HG03103 (cell line): ENCODE measurements around the gene FERMT2.

Experiments
- ATAC-seq: cut with Tn5 transposase; IDR thresholded peaks from one replicate; pipeline ENCODE4 v1.9.1; 2021; ENCODE audit warnings: low read depth; ENCODE audit not compliant: unreplicated experiment

The FERMT2 gene, protein sequence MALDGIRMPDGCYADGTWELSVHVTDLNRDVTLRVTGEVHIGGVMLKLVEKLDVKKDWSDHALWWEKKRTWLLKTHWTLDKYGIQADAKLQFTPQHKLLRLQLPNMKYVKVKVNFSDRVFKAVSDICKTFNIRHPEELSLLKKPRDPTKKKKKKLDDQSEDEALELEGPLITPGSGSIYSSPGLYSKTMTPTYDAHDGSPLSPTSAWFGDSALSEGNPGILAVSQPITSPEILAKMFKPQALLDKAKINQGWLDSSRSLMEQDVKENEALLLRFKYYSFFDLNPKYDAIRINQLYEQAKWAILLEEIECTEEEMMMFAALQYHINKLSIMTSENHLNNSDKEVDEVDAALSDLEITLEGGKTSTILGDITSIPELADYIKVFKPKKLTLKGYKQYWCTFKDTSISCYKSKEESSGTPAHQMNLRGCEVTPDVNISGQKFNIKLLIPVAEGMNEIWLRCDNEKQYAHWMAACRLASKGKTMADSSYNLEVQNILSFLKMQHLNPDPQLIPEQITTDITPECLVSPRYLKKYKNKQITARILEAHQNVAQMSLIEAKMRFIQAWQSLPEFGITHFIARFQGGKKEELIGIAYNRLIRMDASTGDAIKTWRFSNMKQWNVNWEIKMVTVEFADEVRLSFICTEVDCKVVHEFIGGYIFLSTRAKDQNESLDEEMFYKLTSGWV

DNA sequence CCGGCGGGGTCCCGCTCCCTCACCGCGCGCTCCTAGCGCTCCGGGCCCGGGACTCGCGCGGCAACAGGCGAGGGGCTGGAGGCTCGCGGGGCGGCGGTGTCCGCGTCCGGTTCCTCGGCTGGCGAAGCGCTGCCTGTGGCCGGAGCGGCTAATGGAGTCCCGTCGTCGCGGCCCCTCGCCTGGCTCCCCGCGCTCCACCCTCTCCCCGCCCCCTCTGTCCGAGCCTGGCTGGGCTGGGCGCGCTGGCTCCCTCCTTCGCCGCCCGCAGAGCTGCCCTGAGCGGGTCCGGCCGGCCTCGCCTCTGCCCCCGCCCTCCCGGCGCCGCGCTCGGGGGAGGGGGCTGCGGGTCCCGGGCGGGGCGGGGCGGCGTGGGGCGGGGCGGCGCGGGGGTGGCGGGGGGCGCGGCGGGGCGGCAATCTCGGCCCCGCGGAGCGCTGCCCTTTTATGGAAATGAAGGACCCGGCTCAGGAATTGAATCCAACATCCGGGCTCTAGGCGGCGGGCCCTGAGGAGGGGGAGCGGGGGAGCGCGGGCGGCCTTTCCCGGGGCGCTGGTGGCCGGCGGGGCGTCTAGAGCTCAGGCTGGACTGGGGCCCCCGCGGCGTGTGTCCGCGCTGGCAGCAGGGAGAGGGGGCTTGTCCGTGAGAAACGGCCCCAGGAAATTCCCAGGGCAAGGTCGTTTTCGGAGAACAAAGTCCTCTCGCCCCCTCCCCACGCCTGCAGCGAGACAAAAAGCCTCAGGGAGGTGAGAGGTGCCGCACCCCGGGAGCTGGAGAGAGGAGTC lies at the start of gene FERMT2:
Gene FERMT2, minus strand, starts transcription at position 153 of the 783 bp plus-strand sequence. CDS start 482 bp downstream, outside the sequence.
- no peak for ATAC-seq

DNA sequence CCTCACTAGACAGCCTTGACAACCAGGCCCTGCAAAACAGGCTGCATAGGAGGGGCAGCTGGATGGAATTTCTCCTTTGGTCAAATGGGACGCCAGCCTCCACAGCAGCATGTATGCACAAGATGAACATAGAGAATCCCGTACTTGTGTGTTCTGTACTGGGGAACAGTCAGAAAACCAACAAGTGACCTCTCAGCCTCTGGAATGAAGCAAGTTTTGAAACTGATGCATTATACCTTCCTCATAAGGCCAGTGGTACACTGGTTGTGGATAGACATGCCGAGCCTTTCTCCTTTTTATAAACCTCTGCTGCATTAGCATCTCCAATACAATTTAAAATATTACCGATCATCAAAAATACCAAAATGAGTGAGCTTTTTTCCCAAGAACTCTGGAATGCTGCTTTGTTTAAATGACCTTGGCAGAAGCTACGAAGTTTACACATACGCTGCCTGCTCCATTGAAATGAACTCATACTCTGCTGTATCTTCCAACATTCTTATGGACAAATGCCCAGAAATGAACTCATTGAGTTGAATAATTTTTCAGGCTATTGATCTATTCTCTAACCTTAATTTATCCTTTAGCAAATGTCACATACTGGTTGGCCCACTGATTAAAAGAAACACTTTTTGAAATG lies 47.6 kb upstream of the FERMT2 start:
- ATAC-seq = no peak

DNA sequence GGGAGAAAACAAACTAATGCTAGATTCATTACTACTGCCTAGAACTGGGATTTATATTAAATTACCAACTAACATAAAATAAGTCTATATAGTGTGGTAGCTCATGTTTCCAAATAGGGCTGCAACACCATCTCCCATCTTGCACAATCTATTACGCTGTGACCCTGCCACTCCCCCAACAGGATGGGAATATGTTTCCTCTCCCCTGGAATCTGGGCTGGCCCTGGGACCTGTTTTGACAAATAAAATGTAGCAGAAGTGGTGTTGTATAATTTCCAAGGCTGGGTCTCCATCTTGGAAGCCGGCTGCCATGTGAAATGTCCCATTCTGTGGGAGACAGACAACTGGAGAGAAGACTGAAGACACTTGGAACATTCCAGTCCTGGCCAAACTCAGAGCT lies 45.6 kb upstream of the FERMT2 start:
- no peak for ATAC-seq

DNA sequence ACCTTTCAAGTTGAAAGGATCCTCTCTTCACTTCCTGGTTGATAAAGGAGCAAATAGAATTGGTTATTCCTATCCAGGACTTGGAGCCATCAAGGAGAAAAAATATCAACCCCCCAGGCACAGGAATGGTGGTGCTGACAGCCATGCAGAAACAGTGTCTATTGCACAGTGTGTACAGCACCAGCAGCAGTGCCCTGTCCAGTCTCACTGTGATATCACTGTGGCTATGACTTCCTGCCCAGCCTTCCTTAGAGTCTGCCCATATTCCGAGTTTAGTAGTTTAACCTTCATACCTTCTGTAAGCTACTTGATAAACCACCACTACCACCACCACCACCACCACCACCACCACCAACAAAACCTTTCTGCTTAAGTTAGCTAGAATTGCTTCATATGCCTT lies 45.1 kb upstream of the FERMT2 start:
- no peak for ATAC-seq

DNA sequence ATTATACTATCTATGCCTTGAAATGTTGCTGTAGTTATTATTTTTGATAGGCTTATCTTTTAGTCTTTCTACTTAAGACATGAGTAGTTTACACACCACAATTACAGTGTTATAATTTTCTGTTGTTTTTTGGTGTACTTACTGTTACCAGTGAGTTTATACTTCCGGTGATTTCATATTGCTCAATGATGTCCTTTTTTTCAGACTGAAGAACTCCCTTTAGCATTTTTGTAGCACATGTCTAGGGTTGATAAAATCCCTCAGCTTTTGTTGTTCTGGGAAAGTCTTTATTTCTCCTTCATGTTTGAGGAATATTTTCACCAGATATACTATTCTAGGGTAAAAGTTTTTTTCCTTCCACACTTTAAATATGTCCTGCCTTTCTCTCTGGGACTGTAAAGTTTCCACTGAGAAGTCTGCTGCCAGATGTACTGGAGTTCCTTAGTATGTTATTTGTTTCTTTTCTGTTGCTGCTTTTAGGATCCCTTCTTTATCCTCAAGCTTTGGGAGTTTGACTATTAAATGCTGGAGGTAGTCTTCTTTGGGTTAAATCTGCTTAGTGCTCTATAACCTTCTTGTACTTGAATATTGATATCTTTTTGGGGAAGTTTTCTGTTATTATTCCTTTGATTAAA lies 41.5 kb upstream of the FERMT2 start:
- no peak for ATAC-seq

DNA sequence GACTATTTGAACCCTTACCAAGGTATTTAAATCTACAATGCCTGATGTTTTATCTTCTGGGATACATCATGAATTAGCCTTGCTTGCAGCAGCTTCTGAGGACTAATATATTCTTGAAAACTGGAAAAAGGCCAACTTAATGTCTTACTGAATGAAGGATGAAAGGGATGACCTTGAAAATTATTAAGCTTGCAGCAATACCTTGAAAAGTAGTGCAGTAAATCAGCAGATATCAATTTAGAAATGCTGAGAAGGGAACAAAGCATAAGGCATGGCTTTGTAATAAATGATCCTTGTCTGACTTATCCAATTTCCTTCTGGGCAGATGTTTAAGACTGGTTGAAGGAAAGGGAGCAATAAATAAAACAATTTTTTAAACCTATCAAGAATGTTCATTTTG lies 37.3 kb upstream of the FERMT2 start:
- ATAC-seq = no peak

DNA sequence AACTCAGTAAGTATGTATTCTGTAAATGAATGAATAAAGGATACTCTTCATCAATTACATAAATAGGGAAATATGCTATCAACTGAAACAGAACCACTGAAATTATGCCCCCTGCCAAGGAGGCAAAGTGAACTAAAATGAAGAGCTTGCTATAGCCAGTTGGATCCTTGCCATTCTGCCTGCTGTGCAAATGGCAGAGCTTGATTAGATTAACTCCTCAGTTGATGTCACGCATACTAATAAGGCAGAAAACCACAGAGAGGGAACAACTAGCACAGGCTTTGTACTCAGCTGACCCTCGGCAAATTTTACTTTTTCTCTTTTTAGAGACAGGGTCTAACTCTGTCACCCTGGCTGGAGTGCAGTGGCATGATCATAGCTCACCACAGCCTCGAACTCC lies 36.7 kb upstream of the FERMT2 start:
- ATAC-seq = no peak

DNA sequence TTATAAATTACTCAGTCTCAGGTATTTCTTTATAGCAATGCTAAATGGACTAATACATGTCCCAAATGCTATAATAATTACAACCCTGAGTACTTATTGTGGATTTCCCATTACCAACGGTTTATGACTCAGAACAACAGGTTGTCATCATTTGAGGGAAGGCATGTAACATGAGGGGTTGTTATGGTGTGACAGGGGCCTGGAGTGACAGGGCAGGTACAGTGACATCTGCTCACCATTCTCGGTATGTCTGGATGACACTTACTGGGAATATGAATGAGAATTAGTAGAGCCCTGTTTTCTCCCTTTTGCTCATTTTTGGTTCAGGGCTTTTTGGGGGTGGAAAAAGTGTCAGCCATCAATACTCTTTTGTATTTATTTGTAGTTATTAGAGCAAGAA lies 36.2 kb upstream of the FERMT2 start:
- no peak for ATAC-seq

DNA sequence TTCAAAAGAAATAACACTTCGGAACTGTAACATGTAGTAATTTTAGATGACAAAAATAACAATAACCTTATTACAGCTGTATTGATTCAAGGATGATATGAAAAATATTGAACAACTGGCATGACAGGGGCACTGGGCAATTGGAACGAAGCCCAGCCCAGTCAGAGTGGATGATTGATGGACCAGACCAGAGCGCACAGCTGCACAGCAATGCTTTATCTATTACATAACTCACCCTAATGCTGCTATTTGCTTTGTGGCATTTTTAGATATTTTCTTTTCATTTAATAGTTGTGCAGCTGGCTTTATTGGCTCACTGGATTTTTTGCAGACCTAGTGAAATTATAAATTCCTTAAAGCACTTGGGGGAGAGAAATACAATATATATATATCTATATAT lies 26.9 kb upstream of the FERMT2 start:
- ATAC-seq = no peak

DNA sequence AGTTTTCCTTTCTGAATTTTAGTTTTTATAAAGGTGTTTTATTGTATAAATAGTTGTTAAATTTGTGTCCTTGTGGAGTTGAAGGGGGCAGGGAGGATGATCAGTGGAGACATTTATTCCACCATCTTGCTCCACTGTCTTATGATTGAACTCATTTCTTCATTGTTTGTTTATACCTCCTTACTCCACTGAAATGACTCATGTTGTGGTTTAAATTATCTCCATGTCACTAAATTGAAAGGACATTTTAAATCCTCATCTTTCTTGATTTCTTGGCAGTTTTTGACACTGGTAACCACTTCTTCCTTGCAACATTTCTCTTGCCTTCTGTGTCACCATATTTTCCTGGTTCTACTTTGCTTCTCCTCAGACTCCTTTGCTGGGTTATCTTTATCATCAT lies 23.6 kb upstream of the FERMT2 start:
- no peak for ATAC-seq

DNA sequence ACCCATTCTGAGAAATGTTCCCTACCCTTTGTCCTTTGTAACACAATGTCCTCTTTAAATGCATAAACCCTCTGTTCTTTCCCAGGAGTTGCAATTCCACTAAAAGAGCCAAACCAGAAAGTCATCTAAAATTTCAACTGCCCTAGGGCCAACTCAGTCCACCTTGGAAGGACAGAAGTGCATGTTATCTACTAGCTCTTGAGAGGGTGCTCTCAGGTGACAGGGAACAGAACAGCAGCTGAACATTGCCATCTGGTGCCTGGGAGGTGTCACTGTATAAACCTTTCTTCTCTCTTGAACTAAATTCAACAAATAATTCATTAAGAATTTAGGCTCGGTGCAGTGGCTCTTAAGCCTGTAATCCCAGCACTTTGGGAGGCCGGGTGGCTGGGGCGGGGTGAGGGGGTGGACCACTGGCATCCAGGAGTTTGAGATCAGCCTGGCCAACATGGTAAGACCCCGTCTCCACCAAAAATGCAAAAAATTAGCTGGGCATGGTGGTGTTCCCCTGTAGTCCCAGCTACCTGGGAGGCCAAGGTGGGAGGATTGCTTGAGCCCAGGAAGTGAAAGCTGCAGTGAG lies 10.3 kb upstream of the FERMT2 start:
- ATAC-seq = peak; percentile 73

DNA sequence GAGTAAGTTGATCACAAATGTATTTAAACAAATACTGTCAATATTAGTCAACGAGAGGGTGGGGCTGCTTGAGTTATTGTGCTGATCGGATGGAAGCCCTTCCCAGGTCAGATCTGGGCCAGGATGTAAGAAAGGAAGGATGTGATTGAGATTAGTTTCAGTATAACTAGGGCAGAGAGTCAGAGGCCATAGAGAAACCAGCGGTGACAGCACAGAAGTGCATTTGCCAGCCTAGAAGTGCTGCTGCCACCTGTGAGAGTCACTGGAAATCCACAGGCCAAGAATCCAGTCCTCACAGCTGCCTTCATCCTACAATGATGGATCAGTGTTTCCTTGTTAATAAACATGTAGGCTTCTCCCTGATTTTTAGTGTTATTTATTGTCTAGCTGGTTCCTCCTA lies 9.8 kb upstream of the FERMT2 start:
- ATAC-seq = no peak

DNA sequence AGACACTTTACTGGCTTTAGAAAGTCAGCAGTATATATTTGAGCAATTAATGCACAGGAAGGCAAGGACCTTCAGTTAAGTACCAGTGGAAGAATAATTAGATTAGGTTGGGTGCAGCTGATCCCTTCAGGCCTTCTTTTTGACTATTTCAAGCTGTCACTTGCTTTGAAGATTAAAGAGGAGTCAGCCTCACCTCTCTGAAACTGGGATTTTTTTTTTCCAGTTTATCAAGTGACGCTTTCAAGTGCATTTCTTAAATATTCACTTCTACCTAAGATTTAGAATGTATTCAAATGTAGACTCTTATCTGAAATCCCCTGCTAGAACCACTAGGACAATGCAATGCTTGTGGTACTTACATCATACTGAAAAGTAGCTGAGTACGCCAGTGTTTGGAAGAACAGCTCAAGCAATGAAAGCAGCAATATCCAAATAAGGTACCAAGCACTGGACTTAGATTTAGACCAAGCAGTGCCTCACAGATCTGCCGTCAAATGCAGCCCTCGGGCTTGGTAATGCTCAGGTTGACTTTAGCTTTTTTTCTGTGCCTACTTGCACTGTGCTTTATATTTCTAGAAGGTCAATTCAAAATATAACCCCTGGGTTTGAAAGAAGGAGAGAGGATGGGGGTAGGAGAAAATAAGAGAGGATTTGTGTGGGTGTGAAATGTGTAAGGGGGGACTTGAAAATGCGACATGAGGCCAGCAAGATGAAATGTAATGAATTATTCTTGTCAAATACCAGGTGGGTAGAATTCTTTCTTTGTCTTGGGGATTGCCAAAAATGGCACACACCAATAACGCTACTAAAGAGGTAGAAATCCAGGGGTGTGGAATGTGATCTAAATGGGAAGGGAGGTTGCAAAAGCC lies 3.7 kb upstream of the FERMT2 start:
- ATAC-seq = no peak

DNA sequence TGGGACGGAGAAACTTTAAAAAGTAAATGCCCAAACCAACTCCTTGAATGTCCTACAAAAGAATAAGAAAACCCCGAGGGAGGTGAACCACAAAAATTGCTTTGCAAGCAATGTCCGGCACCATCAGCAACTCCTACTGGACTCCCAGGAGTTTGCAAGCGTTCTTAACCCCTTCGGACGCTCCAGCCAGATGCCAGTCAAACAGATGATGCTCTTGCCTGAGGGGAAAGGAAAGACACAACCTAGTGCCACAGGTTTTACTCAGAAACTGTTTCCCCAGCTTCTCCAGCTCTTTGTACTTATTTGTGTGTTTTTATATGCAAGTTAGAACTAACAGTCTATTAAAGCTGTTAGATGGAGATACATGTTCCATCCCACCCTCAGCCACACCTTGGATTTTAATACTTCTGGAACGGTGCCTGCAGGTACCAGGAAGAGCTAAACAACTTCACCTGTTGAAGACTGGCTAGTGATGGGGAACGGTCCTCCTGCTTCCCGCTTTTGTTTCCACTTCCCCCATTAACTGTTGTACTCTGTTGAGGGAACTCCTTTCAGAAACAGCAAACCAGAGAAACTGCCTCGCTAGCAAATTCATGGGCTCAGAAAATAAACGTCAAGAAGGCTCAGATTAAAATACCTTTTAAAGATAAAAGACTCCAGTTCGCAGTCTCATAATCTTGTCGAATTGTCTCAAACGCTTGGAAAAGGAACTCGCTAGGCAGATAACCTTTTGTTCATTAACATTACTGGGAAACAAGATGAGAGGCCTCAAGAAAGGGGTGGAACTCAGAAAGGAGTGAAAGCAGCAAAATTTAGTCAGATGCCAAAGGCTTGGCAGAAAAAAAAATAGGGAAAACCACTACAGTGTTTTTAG lies 1.1 kb upstream of the FERMT2 start:
- no peak for ATAC-seq

DNA sequence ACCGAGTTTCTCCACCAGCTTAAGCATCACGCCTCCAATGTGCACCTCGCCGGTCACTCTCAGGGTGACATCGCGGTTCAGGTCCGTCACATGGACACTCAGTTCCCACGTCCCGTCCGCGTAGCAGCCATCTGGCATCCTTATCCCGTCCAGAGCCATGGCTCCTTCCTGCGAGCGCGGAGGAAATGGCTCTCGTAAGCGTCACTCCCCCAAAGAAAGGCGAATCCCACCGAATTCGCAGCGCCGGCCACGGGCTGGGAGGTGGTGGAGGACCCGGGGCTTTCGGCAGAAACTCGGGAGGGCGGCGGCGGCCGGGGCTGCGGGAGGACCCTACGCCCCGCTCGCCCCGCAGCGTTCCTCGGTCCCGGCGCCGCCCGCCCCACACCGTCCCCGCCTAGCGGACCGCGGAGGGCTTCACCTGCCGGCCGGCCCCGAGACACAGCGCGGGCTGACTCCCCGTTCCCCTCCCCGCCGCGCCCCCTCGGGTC lies 396 bp downstream of the FERMT2 start:
- no peak for ATAC-seq

DNA sequence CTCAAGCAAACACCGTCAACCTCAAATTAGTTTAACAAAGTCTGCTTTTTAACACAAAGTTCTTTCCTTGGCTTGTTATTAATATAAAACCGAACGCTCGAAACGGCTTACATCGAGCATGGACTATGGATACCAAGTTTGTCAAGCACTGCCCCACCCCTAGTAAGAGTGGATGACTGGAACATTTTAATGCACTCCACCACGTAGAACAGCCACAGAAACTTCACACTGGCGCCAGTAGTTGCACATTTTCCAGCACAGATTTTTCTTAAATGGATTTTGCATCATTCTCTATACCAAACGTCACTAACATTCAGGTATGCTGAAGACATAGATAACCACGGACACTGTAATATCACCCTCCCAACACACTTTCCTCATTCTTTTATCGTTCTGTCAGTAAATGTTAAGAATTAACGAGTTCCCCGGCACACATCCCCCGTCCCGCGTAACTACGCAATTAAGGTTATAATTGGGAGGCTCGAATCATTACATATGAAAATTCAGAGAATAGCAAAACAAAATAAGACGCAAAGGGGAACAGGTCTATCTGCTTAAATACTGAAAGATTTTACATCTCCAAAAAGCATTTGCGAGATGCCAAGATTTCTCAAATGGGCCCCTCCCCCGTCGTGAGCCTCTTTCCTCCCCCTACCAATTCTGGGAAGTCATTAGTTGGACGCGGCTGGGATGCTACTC lies 990 bp downstream of the FERMT2 start:
- ATAC-seq = no peak

DNA sequence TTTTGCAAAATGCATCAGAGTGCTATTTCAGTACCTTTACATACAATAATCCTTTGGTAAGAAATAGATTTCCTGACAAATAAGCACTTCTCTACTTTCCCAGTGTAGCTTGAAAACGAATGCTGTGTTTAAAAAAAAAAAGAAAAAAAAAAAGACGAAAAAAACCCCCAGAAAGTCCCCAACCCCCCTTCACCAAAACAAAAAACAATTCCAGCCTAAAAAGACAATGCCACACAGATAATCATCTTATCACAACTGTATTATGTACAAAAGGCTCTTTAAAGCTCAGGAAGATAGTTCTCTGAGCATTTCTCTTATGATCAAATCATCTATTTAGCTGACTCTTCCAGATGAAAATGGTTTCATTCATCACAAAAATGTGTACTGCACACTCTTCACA lies 1.6 kb downstream of the FERMT2 start:
- no peak for ATAC-seq
